Cerebellar cortex (tissue), 1 donor: Measurements from ENCODE around the gene G2E3.

Experiments
- DNase-seq: peaks from one replicate; pipeline ENCODE4 v3.0.0-alpha.2; 2015; ENCODE audit warnings: low spot score

G2E3 gene

GRCh38 chr14:30655658-30656057, 96.7 kb downstream of the G2E3 start:
- DNase-seq = no peak

DNA sequence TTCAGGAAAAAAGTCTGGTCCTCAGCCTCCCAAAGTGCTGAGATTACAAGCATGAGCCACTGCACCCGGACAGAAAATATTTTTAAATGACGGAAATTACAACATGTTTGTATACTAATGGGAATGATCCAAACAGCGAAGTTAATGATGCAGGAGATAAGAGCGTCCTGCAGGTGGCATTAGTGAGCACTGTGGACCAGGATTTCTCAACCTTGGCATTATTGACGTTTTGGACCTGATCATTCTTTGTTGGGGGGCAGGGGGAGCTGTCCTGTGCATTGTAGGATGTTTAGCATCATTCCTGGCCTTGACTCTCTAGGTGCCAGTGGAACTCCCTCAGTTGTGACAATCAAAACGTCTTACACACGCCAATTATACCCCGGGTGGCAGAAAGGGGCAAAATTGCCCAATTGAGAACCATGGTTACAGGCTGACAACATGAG, 97.3 kb downstream of the G2E3 start:
- DNase-seq = peak; percentile 23

DNA sequence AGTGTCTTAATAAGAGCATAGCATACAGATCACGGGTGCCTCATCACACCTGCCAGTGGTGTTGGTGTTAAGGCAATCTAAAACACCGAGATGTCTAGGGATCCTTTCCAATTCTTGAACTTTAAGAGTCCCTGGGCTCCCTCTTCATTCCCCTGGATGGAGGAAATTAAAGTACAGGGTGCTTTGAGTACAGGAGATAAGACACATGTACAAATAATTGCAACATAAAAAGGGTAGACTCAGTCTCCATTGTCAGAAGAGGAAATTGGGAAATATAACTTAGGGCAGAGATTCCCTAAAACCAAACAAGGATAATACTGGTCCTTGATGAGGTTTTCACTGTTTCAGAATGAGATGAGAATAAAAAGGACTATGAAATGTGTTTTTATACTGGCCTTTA, 98.1 kb downstream of the G2E3 start:
- no peak for DNase-seq

GRCh38 chr14:30657606-30658163, 98.7 kb downstream of the G2E3 start:
- DNase-seq = no peak

DNA sequence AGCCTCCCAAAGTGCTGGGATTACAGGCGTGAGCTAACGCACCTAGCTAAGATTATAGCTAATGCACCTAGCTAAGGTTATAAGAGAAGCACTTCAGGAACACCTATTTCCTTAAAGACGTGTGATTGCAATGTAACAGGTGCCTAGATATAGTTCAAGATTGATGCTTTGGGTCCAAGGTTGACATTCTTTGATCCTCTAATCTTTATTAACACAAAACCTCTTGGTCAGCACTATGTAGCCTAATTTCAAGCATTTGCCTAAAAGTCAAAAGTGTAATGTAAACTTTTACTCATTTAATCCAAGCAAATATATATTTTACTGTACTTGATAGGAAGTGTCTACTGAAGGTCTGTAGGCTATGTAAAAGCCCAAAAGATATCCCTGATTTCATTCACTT, 99.7 kb downstream of the G2E3 start:
- no peak for DNase-seq

GRCh38 chr14:30669594-30669993, 110.6 kb downstream of the G2E3 start:
- no peak for DNase-seq
